Natural killer cell (primary cell): ENCODE measurements around the gene NEMP2. TPM values are rescaled to one million over a fixed set of nuclear protein-coding genes. Genes with fewer than 3 reads are reported as not detected.

Experiments
- ATAC-seq, 3 donors: fragments of 150-1000 bp in 2 of 3; fragments of 200-7000 bp in 1 of 3; cut with Tn5 transposase; 1 replicate in 1 of 3; 2 replicates in 2 of 3; pipeline ENCODE4 v1.10.0; 2021; ENCODE audit warnings: mild to moderate bottlenecking in 2 of 3, moderate library complexity in 2 of 3
- DNase-seq, 2 donors: peaks; one replicate each; pipeline versions ENCODE4 v3.0.0 to v3.0.0-alpha.2; 2013 to 2021; ENCODE audit warnings: mixed read lengths in 1 of 2
- H3K27ac ChIP-seq: one replicate; pipeline ENCODE4 v1.5.1; 2013; ENCODE audit warnings: mild to moderate bottlenecking, low read length
- H3K27me3 ChIP-seq: one replicate; pipeline ENCODE4 v1.6.1; 2013; ENCODE audit warnings: low read length; ENCODE audit not compliant: control insufficient read depth, insufficient read depth
- H3K36me3 ChIP-seq: one replicate; pipeline ENCODE4 v1.6.1; 2013; ENCODE audit warnings: low read length; ENCODE audit not compliant: control insufficient read depth, insufficient read depth
- H3K4me1 ChIP-seq: one replicate; pipeline ENCODE4 v1.6.1; 2013; ENCODE audit warnings: low read length; ENCODE audit not compliant: control insufficient read depth, insufficient read depth
- H3K4me3 ChIP-seq: one replicate; pipeline ENCODE4 v1.5.1; 2013; ENCODE audit warnings: low read length
- H3K9me3 ChIP-seq: one replicate; pipeline ENCODE4 v1.6.1; 2013; ENCODE audit warnings: low read length; ENCODE audit not compliant: control insufficient read depth, insufficient read depth
- H3K27ac Mint-ChIP-seq, 2 donors: one replicate each; pipeline ENCODE4 v1.8.0; 2022; ENCODE audit warnings: mild to moderate bottlenecking in 2 of 2, mixed read lengths in 2 of 2, moderate library complexity in 1 of 2
- H3K27me3 Mint-ChIP-seq, 2 donors: one replicate each; pipeline ENCODE4 v1.8.0; 2022; ENCODE audit warnings: low read depth in 2 of 2, mixed read lengths in 2 of 2
- H3K36me3 Mint-ChIP-seq: one replicate; pipeline ENCODE4 v1.8.0; 2022; ENCODE audit warnings: mixed read lengths
- H3K4me1 Mint-ChIP-seq, 2 donors: one replicate each; pipeline ENCODE4 v1.8.0; 2022; ENCODE audit warnings: mixed read lengths in 2 of 2
- H3K4me3 Mint-ChIP-seq: one replicate; pipeline ENCODE4 v1.8.0; 2022; ENCODE audit warnings: mild to moderate bottlenecking, moderate library complexity, mixed read lengths
- H3K9me3 Mint-ChIP-seq, 2 donors: one replicate each; pipeline ENCODE4 v1.8.0; 2022; ENCODE audit warnings: mixed read lengths in 2 of 2
- WGBS: methylation state at CpG from one replicate; pipeline ENCODE4 v1.1.7; 2013; ENCODE audit warnings: missing lambda C conversion rate; ENCODE audit not compliant: insufficient coverage; 5-methylcytosine and 5-hydroxymethylcytosine counted together
- intact Hi-C: fragments of 100-400 bp; cut with micrococcal nuclease; formaldehyde crosslinking; loops from one replicate; pipeline ENCODE4 v1.14.2; 2022
- total RNA-seq, 4 donors: library from RNA; stranded (reverse); fragments of 120-200 nt in 1 of 4; gene quantifications; one replicate each; pipeline versions ENCODE4 v1.2.3 to v1.2.4, GENCODE V29; 2013 to 2022
- TF ChIP-seq, protein P1 (sequence below): fragments of 200-600 bp; IDR thresholded peaks from one replicate; pipeline ENCODE4 v1.8.0; 2022; ENCODE audit warnings: antibody characterized with exemption

The NEMP2 gene
- total RNA-seq, 3 donors from 2014 or later (not counting 1 experiment from before 2014, with no cell fraction given) = 17.2 to 21.0 (median 18.3) TPM

DNA sequence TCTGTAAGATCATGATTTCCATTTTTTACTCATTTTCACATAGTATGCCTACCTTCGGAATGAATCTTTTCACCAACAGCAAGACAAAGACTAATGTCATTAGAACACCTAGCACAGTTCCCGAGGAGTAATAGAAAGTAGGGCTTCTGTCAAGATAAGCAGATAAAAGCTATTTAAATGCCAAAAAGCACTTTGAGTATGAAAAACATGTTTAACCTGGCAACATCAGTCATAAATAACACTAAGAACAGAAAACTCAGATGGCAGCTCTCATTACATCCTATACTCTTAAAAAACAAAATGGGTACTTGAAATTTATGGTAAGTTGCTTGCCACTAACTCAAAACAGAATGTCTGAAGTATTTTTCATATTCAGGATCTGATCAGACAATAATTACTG, 17.1 kb downstream of the NEMP2 start:
- no peaks in the 10 kb centered on the region for H3K27me3 ChIP-seq
- peaks cover 10% of the 10 kb centered on the region for H3K36me3 ChIP-seq
- H3K4me1 ChIP-seq = peaks cover 10% of the 10 kb centered on the region
- Mint-ChIP-seq H3K27ac (no peak overlapping the region), H3K9me3 (no peaks in the 10 kb centered on the region), H3K36me3 (peaks cover 7% of the 10 kb centered on the region), H3K4me1 (peaks cover 31 to 36% of the 10 kb centered on the region in 2 donors), H3K27me3 (no peaks in the 10 kb centered on the region), H3K4me3 (no peak overlapping the region)
- intact Hi-C loops = no loop called here
- 100% methylated on average over 1 of the region's 2 CpGs for WGBS
- TF ChIP-seq, protein P1, sequence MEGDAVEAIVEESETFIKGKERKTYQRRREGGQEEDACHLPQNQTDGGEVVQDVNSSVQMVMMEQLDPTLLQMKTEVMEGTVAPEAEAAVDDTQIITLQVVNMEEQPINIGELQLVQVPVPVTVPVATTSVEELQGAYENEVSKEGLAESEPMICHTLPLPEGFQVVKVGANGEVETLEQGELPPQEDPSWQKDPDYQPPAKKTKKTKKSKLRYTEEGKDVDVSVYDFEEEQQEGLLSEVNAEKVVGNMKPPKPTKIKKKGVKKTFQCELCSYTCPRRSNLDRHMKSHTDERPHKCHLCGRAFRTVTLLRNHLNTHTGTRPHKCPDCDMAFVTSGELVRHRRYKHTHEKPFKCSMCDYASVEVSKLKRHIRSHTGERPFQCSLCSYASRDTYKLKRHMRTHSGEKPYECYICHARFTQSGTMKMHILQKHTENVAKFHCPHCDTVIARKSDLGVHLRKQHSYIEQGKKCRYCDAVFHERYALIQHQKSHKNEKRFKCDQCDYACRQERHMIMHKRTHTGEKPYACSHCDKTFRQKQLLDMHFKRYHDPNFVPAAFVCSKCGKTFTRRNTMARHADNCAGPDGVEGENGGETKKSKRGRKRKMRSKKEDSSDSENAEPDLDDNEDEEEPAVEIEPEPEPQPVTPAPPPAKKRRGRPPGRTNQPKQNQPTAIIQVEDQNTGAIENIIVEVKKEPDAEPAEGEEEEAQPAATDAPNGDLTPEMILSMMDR = no peak
- H3K4me3 ChIP-seq = no peak overlapping the region
- ATAC-seq = no peak
- H3K27ac ChIP-seq = no peak overlapping the region
- DNase-seq = no peak
- H3K9me3 ChIP-seq = no peaks in the 10 kb centered on the region

DNA sequence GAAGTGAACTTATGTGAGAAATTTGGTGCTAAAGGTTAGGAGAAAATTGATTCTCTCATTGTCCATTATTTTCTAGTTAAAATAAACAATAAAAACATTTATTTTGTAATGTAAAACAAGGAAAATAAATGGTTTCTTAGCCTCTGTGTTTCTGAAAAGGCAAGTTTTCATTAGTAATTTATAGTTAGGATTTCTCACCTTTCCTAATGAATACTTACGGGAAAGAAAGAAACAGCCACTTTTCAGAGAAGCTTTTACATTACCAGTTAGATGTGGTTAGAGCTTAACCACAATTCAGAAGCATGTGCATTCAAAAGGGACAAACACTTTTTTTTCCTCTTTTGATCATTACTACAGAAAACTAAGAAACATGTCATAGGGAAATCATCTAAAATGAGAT, 18.8 kb downstream of the NEMP2 start:
- Mint-ChIP-seq H3K4me3 (peak overlapping the region; percentile 13), H3K27me3 (no peaks in the 10 kb centered on the region), H3K36me3 (peaks cover 7% of the 10 kb centered on the region), H3K27ac (peak overlapping the region in 1 of 2 donors; percentile 72), H3K9me3 (no peaks in the 10 kb centered on the region), H3K4me1 (peaks cover 24 to 25% of the 10 kb centered on the region in 2 donors)
- no peaks in the 10 kb centered on the region for H3K27me3 ChIP-seq
- no peak overlapping the region for H3K27ac ChIP-seq
- WGBS = no CpG with 5 or more reads among the region's 1 CpG
- TF ChIP-seq, protein P1 = no peak
- H3K9me3 ChIP-seq = no peaks in the 10 kb centered on the region
- DNase-seq (peak in 1 of 2 donors; percentile 71), ATAC-seq (peak in 1 of 3 donors; percentile 53)
- H3K4me1 ChIP-seq = peaks cover 10% of the 10 kb centered on the region
- intact Hi-C loops = no loop called here
- H3K4me3 ChIP-seq = no peak overlapping the region
- peaks cover 11% of the 10 kb centered on the region for H3K36me3 ChIP-seq

DNA sequence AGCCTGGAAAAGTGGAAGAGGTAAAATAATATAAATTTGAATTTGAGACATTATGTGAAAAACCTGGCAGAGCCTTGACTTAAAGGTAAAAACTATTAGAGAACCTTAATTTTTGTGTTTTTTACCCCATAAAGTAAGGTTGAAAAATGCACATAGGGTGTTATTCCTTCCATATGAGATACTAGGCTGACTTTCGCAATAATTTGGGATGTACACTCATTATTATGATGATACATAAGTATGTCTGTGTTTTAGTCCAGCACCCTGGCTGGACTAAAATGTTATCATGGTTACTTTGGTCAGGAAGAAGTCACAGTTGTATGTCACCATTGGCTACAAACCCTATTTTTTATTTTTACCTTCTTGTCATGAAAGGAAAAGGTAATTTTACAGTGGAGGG, 19.8 kb downstream of the NEMP2 start:
- peak overlapping the region in 1 of 2 donors; percentile 36 for H3K27ac Mint-ChIP-seq
- ATAC-seq = no peak

More for the DNA sequence above, 19.8 kb downstream of the NEMP2 start:
- no CpG with 5 or more reads among the region's 1 CpG for WGBS
- TF ChIP-seq, protein P1 = no peak
- no peak for DNase-seq
- peaks cover 3% of the 10 kb centered on the region for H3K4me1 ChIP-seq
- H3K27ac ChIP-seq = no peak overlapping the region
- Mint-ChIP-seq H3K27me3 (no peaks in the 10 kb centered on the region), H3K4me3 (no peak overlapping the region), H3K36me3 (peaks cover 7% of the 10 kb centered on the region), H3K9me3 (no peaks in the 10 kb centered on the region), H3K4me1 (peaks cover 16% of the 10 kb centered on the region in 2 donors)
- H3K4me3 ChIP-seq = no peak overlapping the region
- intact Hi-C loops = no loop called here
- H3K27me3 ChIP-seq = no peaks in the 10 kb centered on the region
- H3K36me3 ChIP-seq = peaks cover 15% of the 10 kb centered on the region
- H3K9me3 ChIP-seq = no peaks in the 10 kb centered on the region
